Kidney (tissue), 14 donors: ENCODE results near the gene UNKL. TPM values are rescaled to one million over a fixed set of nuclear protein-coding genes. Genes with fewer than 3 reads are reported as not detected.

Experiments
- DNase-seq, 5 donors: peaks; one replicate each; pipeline ENCODE4 v3.0.0-alpha.2; 2013 to 2020
- FAIRE-seq: peaks from 2 replicates; lab custom pipeline; 2012; peaks lifted over from hg19 to GRCh38; lab: Jason Lieb, UNC
- H3K27ac ChIP-seq, 2 donors: one replicate each; pipeline ENCODE4 v1.7.0; 2013; ENCODE audit warnings: low read depth in 2 of 2, low read length in 2 of 2, inconsistent platforms in 1 of 2
- H3K27me3 ChIP-seq: one replicate; pipeline ENCODE4 v1.7.1; 2013; ENCODE audit warnings: low read length, inconsistent platforms; ENCODE audit not compliant: control insufficient read depth, insufficient read depth
- H3K36me3 ChIP-seq, 3 donors: one replicate each; pipeline versions ENCODE4 v1.7.0 to v1.7.1; 2013; ENCODE audit warnings: low read length in 3 of 3, control low read depth in 1 of 3, inconsistent platforms in 1 of 3; ENCODE audit not compliant: insufficient read depth in 3 of 3, control insufficient read depth in 2 of 3
- H3K4me1 ChIP-seq, 3 donors: one replicate each; pipeline versions ENCODE4 v1.7.0 to v1.7.1; 2013; ENCODE audit warnings: low read length in 3 of 3, inconsistent platforms in 1 of 3, low read depth in 1 of 3; ENCODE audit not compliant: control insufficient read depth in 2 of 3, insufficient read depth in 2 of 3
- H3K4me3 ChIP-seq, 3 donors: one replicate each; pipeline versions ENCODE4 v1.7.0 to v1.8.1; 2013; ENCODE audit warnings: low read length in 3 of 3, control low read depth in 1 of 3, inconsistent platforms in 1 of 3
- H3K9ac ChIP-seq, 3 donors: one replicate each; pipeline versions ENCODE4 v1.7.0 to v1.7.1; 2013; ENCODE audit warnings: low read length in 3 of 3, control low read depth in 1 of 3, inconsistent platforms in 1 of 3
- H3K9me3 ChIP-seq, 3 donors: one replicate each; pipeline versions ENCODE4 v1.7.0 to v1.7.1; 2013; ENCODE audit warnings: low read length in 3 of 3, control low read depth in 1 of 3, inconsistent platforms in 1 of 3; ENCODE audit not compliant: control insufficient read depth in 2 of 3, insufficient read depth in 1 of 3
- intact Hi-C: fragments of 100-400 bp; cut with DNase I; formaldehyde crosslinking; loops from one replicate; pipeline ENCODE4 v1.11.1; 2022
- polyA plus RNA-seq: library from polyadenylated mRNA; stranded (reverse); fragments of 350-450 nt; fragmentation: Illumina TruSeq; extraction: RNeasy Lipid Tissue Mini Kit (QIAGEN cat#74804); gene quantifications from one replicate; pipeline ENCODE4 v1.2.3, GENCODE V29; 2014; ENCODE audit warnings: low read depth, low replicate concordance; ENCODE audit not compliant: insufficient read depth
- total RNA-seq: library from RNA; stranded (reverse); fragmentation: NEBNext Ultra II Directional; extraction: Animal tissue kit (Norgen Biotek cat#: 25700); gene quantifications from one replicate; pipeline ENCODE4 v1.2.1, GENCODE V29; 2021
- TF ChIP-seq, protein P1 (sequence below): IDR thresholded peaks from 3 replicates; pipeline ENCODE4 v1.5.1; 2012; ENCODE audit warnings: mild to moderate bottlenecking, moderate library complexity, borderline replicate concordance; ENCODE audit not compliant: insufficient read depth; ENCODE audit errors: extremely low read depth
- donor health status: control.
- donor health status: control.
- donor health status: control.
- donor health status: control.
- donor health status: control.
- donor health status: DM: yes; HTN: yes; CAD: no.
- donor health status: Normal renal cell carcinoma (clear cell type).

UNKL gene
- total and polyA plus RNA-seq, 2 donors from 2014 or later = 5.5 to 26.0 TPM

DNA sequence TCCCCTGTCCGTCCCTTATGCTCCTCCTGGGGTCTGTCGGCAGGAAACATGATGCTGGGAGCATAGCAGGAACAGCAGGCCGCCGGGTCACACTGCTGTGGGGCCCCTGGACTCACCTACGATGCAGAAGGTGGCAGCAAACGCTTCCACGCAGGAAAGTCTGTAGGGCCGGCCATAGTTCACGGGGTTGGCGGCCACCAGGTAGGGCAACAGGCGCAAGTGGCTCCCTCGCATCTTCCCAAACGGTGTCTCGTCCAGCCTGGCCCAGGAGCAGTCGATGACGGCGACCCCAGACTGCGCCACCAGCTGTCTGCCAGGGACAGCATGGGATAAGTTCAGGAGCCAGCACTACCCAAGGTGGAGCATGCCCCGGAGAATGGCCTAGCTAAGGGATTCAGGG, 63.8 kb downstream of the UNKL start:
- Histone ChIP-seq H3K36me3 (peaks cover 0 to 8% (median 2%) of the 10 kb centered on the region in 3 donors), H3K27ac (no peak overlapping the region)
- TF ChIP-seq, protein P1, sequence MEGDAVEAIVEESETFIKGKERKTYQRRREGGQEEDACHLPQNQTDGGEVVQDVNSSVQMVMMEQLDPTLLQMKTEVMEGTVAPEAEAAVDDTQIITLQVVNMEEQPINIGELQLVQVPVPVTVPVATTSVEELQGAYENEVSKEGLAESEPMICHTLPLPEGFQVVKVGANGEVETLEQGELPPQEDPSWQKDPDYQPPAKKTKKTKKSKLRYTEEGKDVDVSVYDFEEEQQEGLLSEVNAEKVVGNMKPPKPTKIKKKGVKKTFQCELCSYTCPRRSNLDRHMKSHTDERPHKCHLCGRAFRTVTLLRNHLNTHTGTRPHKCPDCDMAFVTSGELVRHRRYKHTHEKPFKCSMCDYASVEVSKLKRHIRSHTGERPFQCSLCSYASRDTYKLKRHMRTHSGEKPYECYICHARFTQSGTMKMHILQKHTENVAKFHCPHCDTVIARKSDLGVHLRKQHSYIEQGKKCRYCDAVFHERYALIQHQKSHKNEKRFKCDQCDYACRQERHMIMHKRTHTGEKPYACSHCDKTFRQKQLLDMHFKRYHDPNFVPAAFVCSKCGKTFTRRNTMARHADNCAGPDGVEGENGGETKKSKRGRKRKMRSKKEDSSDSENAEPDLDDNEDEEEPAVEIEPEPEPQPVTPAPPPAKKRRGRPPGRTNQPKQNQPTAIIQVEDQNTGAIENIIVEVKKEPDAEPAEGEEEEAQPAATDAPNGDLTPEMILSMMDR = no peak

DNA sequence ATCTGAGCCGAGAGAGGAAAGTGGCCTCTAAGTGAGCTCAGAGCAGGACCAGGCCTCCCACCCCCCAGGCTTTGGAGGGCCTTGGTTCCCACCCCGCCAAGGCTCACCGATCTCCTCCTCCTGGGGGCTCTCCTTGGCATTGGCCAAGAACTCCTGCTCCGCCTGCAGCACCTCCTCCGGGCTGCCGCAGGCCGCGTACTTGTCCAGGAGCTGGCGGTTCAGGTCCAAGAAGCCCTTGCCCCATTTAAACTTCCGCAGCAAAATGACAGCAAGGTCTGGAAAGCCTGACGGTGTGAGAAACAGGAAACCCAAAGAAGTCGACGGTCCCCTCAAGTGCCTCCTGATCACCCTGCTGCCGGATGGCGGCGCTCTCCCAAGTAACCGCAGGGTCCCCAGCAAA, 64.6 kb downstream of the UNKL start:
- Histone ChIP-seq H3K36me3 (peaks cover 0 to 8% (median 2%) of the 10 kb centered on the region in 3 donors), H3K4me3 (no peak overlapping the region), H3K27me3 (no peaks in the 10 kb centered on the region), H3K9me3 (no peaks in the 10 kb centered on the region), H3K27ac (no peak overlapping the region), H3K4me1 (peaks cover 0 to 17% (median 2%) of the 10 kb centered on the region in 3 donors), H3K9ac (no peak overlapping the region)
- TF ChIP-seq, protein P1 = no peak
- DNase-seq = no peak
- intact Hi-C loops = no loop called here
- FAIRE-seq = no peak

More for the DNA sequence above, 63.8 kb downstream of the UNKL start:
- H3K4me1 ChIP-seq = peaks cover 0 to 19% (median 2%) of the 10 kb centered on the region in 3 donors
- no peaks in the 10 kb centered on the region for H3K9me3 ChIP-seq
- peak overlapping the region in 2 of 3 donors; percentile 31 to 44 for H3K9ac ChIP-seq
- no peaks in the 10 kb centered on the region for H3K27me3 ChIP-seq
- no peak for FAIRE-seq
- DNase-seq = no peak
- intact Hi-C loops = no loop called here
- peak overlapping the region; percentile 68 to 81 (median 81) for H3K4me3 ChIP-seq

DNA sequence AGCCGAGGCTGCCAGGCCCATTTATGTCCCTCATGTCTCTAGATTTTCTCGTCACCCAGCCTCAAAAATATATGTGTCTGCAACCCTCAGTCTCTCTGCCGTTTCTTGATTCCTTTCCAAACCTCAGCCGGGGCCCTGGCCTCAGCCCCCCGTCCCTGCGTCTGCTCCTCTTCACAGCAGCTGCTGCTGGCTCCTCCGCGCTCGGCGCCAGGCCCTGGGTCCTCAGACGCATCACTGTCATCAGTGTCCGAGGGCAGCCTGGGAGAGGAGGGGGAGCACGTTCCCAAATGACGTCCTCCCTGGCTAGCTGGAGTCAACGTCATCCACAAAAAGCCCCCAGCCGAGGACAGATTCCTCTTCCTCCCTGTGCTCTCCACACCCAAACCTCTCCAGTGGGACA, 65.2 kb downstream of the UNKL start:
- Histone ChIP-seq H3K27me3 (no peaks in the 10 kb centered on the region), H3K4me1 (peaks cover 0 to 17% (median 2%) of the 10 kb centered on the region in 3 donors), H3K36me3 (peaks cover 0 to 8% (median 2%) of the 10 kb centered on the region in 3 donors), H3K4me3 (no peak overlapping the region), H3K27ac (no peak overlapping the region), H3K9me3 (no peaks in the 10 kb centered on the region), H3K9ac (no peak overlapping the region)
- intact Hi-C loops = no loop called here
- no peak for FAIRE-seq
- TF ChIP-seq, protein P1 = no peak
- DNase-seq = no peak

DNA sequence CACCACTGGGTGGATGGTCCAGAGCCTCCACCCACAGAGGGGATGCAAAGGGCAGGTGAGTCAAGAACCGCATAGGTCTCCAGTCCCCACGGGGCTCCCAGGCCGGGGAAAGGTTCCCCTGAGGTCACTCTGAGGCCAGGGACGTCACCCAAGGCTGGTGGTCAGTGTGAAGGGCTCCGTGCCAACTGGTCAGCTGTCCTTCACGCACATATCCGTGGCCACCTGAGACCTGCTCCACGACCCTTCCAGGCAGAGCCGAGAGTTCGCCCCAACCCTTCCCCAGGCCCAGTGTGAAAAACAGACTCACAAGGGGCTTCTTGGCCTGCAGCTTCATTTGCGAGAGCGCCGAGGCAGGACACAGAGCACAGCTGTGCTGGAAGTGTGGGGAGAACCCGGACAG, 65.6 kb downstream of the UNKL start:
- no peaks in the 10 kb centered on the region for H3K27me3 ChIP-seq
- DNase-seq (no peak), FAIRE-seq (no peak)
- no peak overlapping the region for H3K27ac ChIP-seq
- H3K4me1 ChIP-seq = peaks cover 0 to 17% (median 2%) of the 10 kb centered on the region in 3 donors
- no peak overlapping the region for H3K9ac ChIP-seq
- intact Hi-C loops = no loop called here
- H3K36me3 ChIP-seq = peaks cover 0 to 8% (median 2%) of the 10 kb centered on the region in 3 donors
- H3K4me3 ChIP-seq = no peak overlapping the region
- H3K9me3 ChIP-seq = no peaks in the 10 kb centered on the region
- TF ChIP-seq, protein P1 = no peak
